Subcutaneous abdominal adipose tissue (tissue), 5 donors: ENCODE data around the gene RASSF5.

Experiments
- H3K27ac ChIP-seq: one replicate; pipeline ENCODE4 v1.7.0; 2013; ENCODE audit warnings: low read depth, mild to moderate bottlenecking, inconsistent platforms, low read length, moderate library complexity
- H3K27me3 ChIP-seq, 5 donors: one replicate each; pipeline ENCODE4 v1.7.0; 2013; ENCODE audit warnings: low read length in 5 of 5, inconsistent platforms in 1 of 5; ENCODE audit not compliant: control insufficient read depth in 5 of 5, insufficient read depth in 4 of 5
- H3K36me3 ChIP-seq, 5 donors: one replicate each; pipeline ENCODE4 v1.7.0; 2013; ENCODE audit warnings: low read length in 5 of 5; ENCODE audit not compliant: control insufficient read depth in 5 of 5, insufficient read depth in 5 of 5
- H3K4me1 ChIP-seq, 5 donors: one replicate each; pipeline ENCODE4 v1.7.0; 2013; ENCODE audit warnings: low read length in 5 of 5, mild to moderate bottlenecking in 3 of 5, moderate library complexity in 1 of 5; ENCODE audit not compliant: control insufficient read depth in 5 of 5, insufficient read depth in 5 of 5
- H3K4me3 ChIP-seq, 5 donors: one replicate each; pipeline ENCODE4 v1.7.0; 2013; ENCODE audit warnings: low read length in 5 of 5, low read depth in 1 of 5
- H3K9ac ChIP-seq, 5 donors: one replicate each; pipeline ENCODE4 v1.7.0; 2013; ENCODE audit warnings: low read length in 5 of 5, mild to moderate bottlenecking in 4 of 5, moderate library complexity in 3 of 5
- H3K9me3 ChIP-seq, 5 donors: one replicate each; pipeline ENCODE4 v1.7.0; 2013; ENCODE audit warnings: low read length in 5 of 5; ENCODE audit not compliant: control insufficient read depth in 5 of 5
- donor health status: healthy.
- donor health status: healthy.
- donor health status: healthy.
- donor health status: healthy.
- donor health status: healthy.

RASSF5 gene

GRCh38 chr1:206559672-206559995, 52.3 kb downstream of the RASSF5 start:
- peaks cover 0 to 2% (median 0%) of the 10 kb centered on the region in 5 donors for H3K27me3 ChIP-seq
- H3K4me3 ChIP-seq, result no peak overlapping the region
- no peaks in the 10 kb centered on the region for H3K36me3 ChIP-seq
- no peaks in the 10 kb centered on the region for H3K9me3 ChIP-seq
- peaks cover 2 to 45% (median 25%) of the 10 kb centered on the region in 5 donors for H3K4me1 ChIP-seq
- H3K9ac ChIP-seq, result no peak overlapping the region
- H3K27ac ChIP-seq, result no peak overlapping the region

GRCh38 chr1:206560007-206560716, 52.8 kb downstream of the RASSF5 start:
- Histone ChIP-seq H3K27ac (no peak overlapping the region), H3K4me1 (peaks cover 2 to 45% (median 25%) of the 10 kb centered on the region in 5 donors), H3K4me3 (no peak overlapping the region), H3K9me3 (no peaks in the 10 kb centered on the region), H3K27me3 (peaks cover 0 to 2% (median 0%) of the 10 kb centered on the region in 5 donors), H3K9ac (no peak overlapping the region), H3K36me3 (no peaks in the 10 kb centered on the region)

GRCh38 chr1:206563367-206564207, 56.3 kb downstream of the RASSF5 start:
- no peak overlapping the region for H3K27ac ChIP-seq
- no peaks in the 10 kb centered on the region for H3K9me3 ChIP-seq
- H3K4me1 ChIP-seq, result peaks cover 4 to 24% (median 17%) of the 10 kb centered on the region in 5 donors
- H3K4me3 ChIP-seq, result no peak overlapping the region
- H3K27me3 ChIP-seq, result no peaks in the 10 kb centered on the region
- H3K36me3 ChIP-seq, result no peaks in the 10 kb centered on the region
- H3K9ac ChIP-seq, result no peak overlapping the region

GRCh38 chr1:206565995-206566394, 58.7 kb downstream of the RASSF5 start:
- Histone ChIP-seq H3K4me3 (no peak overlapping the region), H3K27ac (no peak overlapping the region), H3K9me3 (no peaks in the 10 kb centered on the region), H3K4me1 (peaks cover 0 to 13% (median 2%) of the 10 kb centered on the region in 5 donors), H3K36me3 (peaks cover 0 to 2% (median 0%) of the 10 kb centered on the region in 5 donors), H3K27me3 (no peaks in the 10 kb centered on the region), H3K9ac (no peak overlapping the region)

GRCh38 chr1:206566999-206567398, 59.7 kb downstream of the RASSF5 start:
- Histone ChIP-seq H3K9ac (no peak overlapping the region), H3K9me3 (no peaks in the 10 kb centered on the region), H3K27me3 (no peaks in the 10 kb centered on the region), H3K4me3 (no peak overlapping the region), H3K4me1 (peaks cover 0 to 13% (median 2%) of the 10 kb centered on the region in 5 donors), H3K36me3 (peaks cover 0 to 2% (median 0%) of the 10 kb centered on the region in 5 donors), H3K27ac (no peak overlapping the region)

- H3K4me1 ChIP-seq, result peaks cover 0 to 12% (median 2%) of the 10 kb centered on the region in 5 donors
- peaks cover 0 to 2% (median 0%) of the 10 kb centered on the region in 5 donors for H3K36me3 ChIP-seq
- no peak overlapping the region for H3K27ac ChIP-seq
These were observed 60.9 kb downstream of the RASSF5 start for GRCh38 chr1:206568256-206568655.

GRCh38 chr1:206568779-206569352, 61.5 kb downstream of the RASSF5 start:
- no peak overlapping the region for H3K4me3 ChIP-seq
- no peak overlapping the region for H3K27ac ChIP-seq
- peaks cover 0 to 12% (median 2%) of the 10 kb centered on the region in 5 donors for H3K4me1 ChIP-seq
- H3K36me3 ChIP-seq, result peaks cover 0 to 2% (median 0%) of the 10 kb centered on the region in 5 donors
- H3K27me3 ChIP-seq, result no peaks in the 10 kb centered on the region
- no peak overlapping the region for H3K9ac ChIP-seq
- no peaks in the 10 kb centered on the region for H3K9me3 ChIP-seq

More at GRCh38 chr1:206568256-206568655, 60.9 kb downstream of the RASSF5 start:
- Histone ChIP-seq H3K27me3 (no peaks in the 10 kb centered on the region), H3K9me3 (no peaks in the 10 kb centered on the region), H3K9ac (no peak overlapping the region), H3K4me3 (no peak overlapping the region)

- peaks cover 0 to 13% (median 2%) of the 10 kb centered on the region in 5 donors for H3K4me1 ChIP-seq
- no peak overlapping the region for H3K4me3 ChIP-seq
- peaks cover 0 to 2% (median 0%) of the 10 kb centered on the region in 5 donors for H3K36me3 ChIP-seq
- no peaks in the 10 kb centered on the region for H3K9me3 ChIP-seq
- H3K9ac ChIP-seq, result no peak overlapping the region
- no peak overlapping the region for H3K27ac ChIP-seq
- no peaks in the 10 kb centered on the region for H3K27me3 ChIP-seq
These were observed 62.2 kb downstream of the RASSF5 start for GRCh38 chr1:206569556-206569955.

- no peak overlapping the region for H3K4me3 ChIP-seq
- H3K4me1 ChIP-seq, result peaks cover 7 to 20% (median 7%) of the 10 kb centered on the region in 5 donors
- no peak overlapping the region for H3K9ac ChIP-seq
- peaks cover 0 to 2% (median 0%) of the 10 kb centered on the region in 5 donors for H3K36me3 ChIP-seq
- no peaks in the 10 kb centered on the region for H3K9me3 ChIP-seq
- no peaks in the 10 kb centered on the region for H3K27me3 ChIP-seq
- H3K27ac ChIP-seq, result no peak overlapping the region
These were observed 63.2 kb downstream of the RASSF5 start for GRCh38 chr1:206570529-206570928.

- H3K9ac ChIP-seq, result no peak overlapping the region
- no peak overlapping the region for H3K4me3 ChIP-seq
- no peaks in the 10 kb centered on the region for H3K9me3 ChIP-seq
- H3K4me1 ChIP-seq, result peaks cover 16 to 35% (median 28%) of the 10 kb centered on the region in 5 donors
- H3K27ac ChIP-seq, result no peak overlapping the region
- no peaks in the 10 kb centered on the region for H3K27me3 ChIP-seq
- peaks cover 0 to 2% (median 0%) of the 10 kb centered on the region in 5 donors for H3K36me3 ChIP-seq
These were observed 65.5 kb downstream of the RASSF5 start for GRCh38 chr1:206572835-206573234.
